Prostate gland (tissue), 2 donors: ENCODE results near the gene ITPR2.

Experiments
- POLR2AphosphoS5 ChIP-seq: sonication (generic); formaldehyde crosslinking; IDR thresholded peaks from one replicate; pipeline ENCODE4 v1.6.1; 2017; ENCODE audit warnings: antibody characterized with exemption
- TF ChIP-seq, protein P1 (sequence below), 4 experiments: fragments of 200-600 bp in 2 of 4; fragments of 450-650 bp in 2 of 4; sonication (generic) in 2 of 4; IDR thresholded peaks; 1 replicate in 3 of 4; 2 replicates in 1 of 4; pipeline ENCODE4 v1.5.1; 2016 to 2019; ENCODE audit warnings: antibody characterized with exemption in 4 of 4, mild to moderate bottlenecking in 2 of 4, moderate library complexity in 2 of 4

- TF ChIP-seq, protein P1, sequence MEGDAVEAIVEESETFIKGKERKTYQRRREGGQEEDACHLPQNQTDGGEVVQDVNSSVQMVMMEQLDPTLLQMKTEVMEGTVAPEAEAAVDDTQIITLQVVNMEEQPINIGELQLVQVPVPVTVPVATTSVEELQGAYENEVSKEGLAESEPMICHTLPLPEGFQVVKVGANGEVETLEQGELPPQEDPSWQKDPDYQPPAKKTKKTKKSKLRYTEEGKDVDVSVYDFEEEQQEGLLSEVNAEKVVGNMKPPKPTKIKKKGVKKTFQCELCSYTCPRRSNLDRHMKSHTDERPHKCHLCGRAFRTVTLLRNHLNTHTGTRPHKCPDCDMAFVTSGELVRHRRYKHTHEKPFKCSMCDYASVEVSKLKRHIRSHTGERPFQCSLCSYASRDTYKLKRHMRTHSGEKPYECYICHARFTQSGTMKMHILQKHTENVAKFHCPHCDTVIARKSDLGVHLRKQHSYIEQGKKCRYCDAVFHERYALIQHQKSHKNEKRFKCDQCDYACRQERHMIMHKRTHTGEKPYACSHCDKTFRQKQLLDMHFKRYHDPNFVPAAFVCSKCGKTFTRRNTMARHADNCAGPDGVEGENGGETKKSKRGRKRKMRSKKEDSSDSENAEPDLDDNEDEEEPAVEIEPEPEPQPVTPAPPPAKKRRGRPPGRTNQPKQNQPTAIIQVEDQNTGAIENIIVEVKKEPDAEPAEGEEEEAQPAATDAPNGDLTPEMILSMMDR (IDR thresholded peaks at IDR 0.05), result no peak
- TF ChIP-seq POLR2AphosphoS5, result no peak
These were observed 443.7 kb downstream of the ITPR2 start for GRCh38 chr12:26389343-26389742.
